K562 (cell line): ENCODE measurements around the gene PIKFYVE. TPM values are rescaled to one million over a fixed set of nuclear protein-coding genes. Genes with fewer than 3 reads are reported as not detected.

Experiments
- ATAC-seq: fragments of 200-7000 bp; cut with Tn5 transposase; 3 replicates; pipeline ENCODE4 v1.9.1; 2020; ENCODE audit warnings: moderate library complexity
- BruUV-seq: library from RNA; stranded (reverse); fragments of 400-500 nt; replicated peaks from 2 replicates; lab custom pipeline; 2021; lab: Mats Ljungman, UMichigan
- CTCF ChIA-PET: fragments of 300-600 bp; formaldehyde crosslinking; extraction: SDS; loops from one replicate; lab custom pipeline; 2021; ENCODE audit warnings: low intra/inter-chr PET ratio; lab: Yijun Ruan, JAX
- POLR2A ChIA-PET: fragments of 300-600, 350-650 bp; sonication (Branson Sonifier 250); formaldehyde crosslinking; extraction: SDS; loops from one replicate; lab custom pipeline; 2021; ENCODE audit warnings: antibody characterized with exemption, inconsistent platforms; lab: Yijun Ruan, JAX
- DNase-seq, 4 experiments: peaks; one replicate each; pipeline versions ENCODE4 v3.0.0 to v3.0.0-alpha.2; 2011 to 2018; ENCODE audit warnings: low spot score in 3 of 4, mixed read lengths in 3 of 4; ENCODE audit errors: extremely low read depth in 1 of 4
- FAIRE-seq: peaks from 2 replicates; lab custom pipeline; 2011; peaks lifted over from hg19 to GRCh38; lab: Jason Lieb, UNC
- H2AFZ ChIP-seq: 2 replicates; pipeline ENCODE4 v1.6.0; 2011; ENCODE audit warnings: low read depth, low read length, control low read depth, inconsistent platforms
- H3K27ac ChIP-seq: fragments of 200-600 bp; 3 replicates; pipeline ENCODE4 v1.8.0; 2011; ENCODE audit warnings: low read depth, mild to moderate bottlenecking, control low read depth, inconsistent platforms, low read length, moderate library complexity, mixed read lengths; ENCODE audit errors: extremely low read depth
- H3K27me3 ChIP-seq, 2 experiments: fragments of 300-600 bp in 1 of 2; 2 replicates in 1 of 2; 3 replicates in 1 of 2; pipeline versions ENCODE4 v1.6.0 to v1.8.0; 2011; ENCODE audit warnings: inconsistent platforms in 2 of 2, low read length in 2 of 2, mild to moderate bottlenecking in 1 of 2, mixed read lengths in 1 of 2, moderate library complexity in 1 of 2; ENCODE audit not compliant: control insufficient read depth in 2 of 2, insufficient read depth in 2 of 2
- H3K36me3 ChIP-seq: fragments of 300-600 bp; 3 replicates; pipeline ENCODE4 v1.8.0; 2011; ENCODE audit warnings: mild to moderate bottlenecking, low read length, inconsistent platforms; ENCODE audit not compliant: control insufficient read depth, insufficient read depth
- H3K4me1 ChIP-seq, 2 experiments: fragments of 200-600 bp in 1 of 2; replicated peaks in 1 of 2; 2 replicates in 1 of 2; 3 replicates in 1 of 2; pipeline versions ENCODE4 v1.5.1 to v1.8.0; 2011; ENCODE audit warnings: inconsistent platforms in 2 of 2, low read length in 2 of 2, mild to moderate bottlenecking in 1 of 2, mixed read lengths in 1 of 2, moderate library complexity in 1 of 2; ENCODE audit not compliant: control insufficient read depth in 2 of 2, insufficient read depth in 2 of 2
- H3K4me2 ChIP-seq: 2 replicates; pipeline ENCODE4 v1.6.1; 2011; ENCODE audit warnings: low read length, control low read depth, inconsistent platforms, mixed read lengths; ENCODE audit not compliant: insufficient read depth
- H3K4me3 ChIP-seq: fragments of 200-600 bp; sonication (generic), shearing (Covaris generic); 2 replicates; pipeline ENCODE4 v1.5.1; 2016; ENCODE audit warnings: control low read depth, inconsistent platforms
- H3K79me2 ChIP-seq: fragments of 200-600 bp; 3 replicates; pipeline ENCODE4 v1.8.0; 2011; ENCODE audit warnings: low read length, inconsistent platforms; ENCODE audit not compliant: control insufficient read depth, insufficient read depth
- H3K9ac ChIP-seq, 2 experiments: 2 replicates each; pipeline versions ENCODE4 v1.6.0 to v1.6.1; 2011; ENCODE audit warnings: low read depth in 2 of 2, low read length in 2 of 2, control low read depth in 1 of 2, inconsistent platforms in 1 of 2, mild to moderate bottlenecking in 1 of 2, mixed read lengths in 1 of 2; ENCODE audit not compliant: insufficient read depth in 1 of 2
- H3K9me1 ChIP-seq: one replicate; pipeline ENCODE4 v1.6.0; 2011; ENCODE audit warnings: inconsistent platforms, mild to moderate bottlenecking, low read length, moderate library complexity; ENCODE audit not compliant: control insufficient read depth, insufficient read depth
- H3K9me3 ChIP-seq: replicated peaks from 2 replicates; pipeline ENCODE4 v1.5.1; 2011; ENCODE audit warnings: low read depth, low read length, inconsistent platforms; ENCODE audit not compliant: control insufficient read depth, insufficient read depth
- H4K20me1 ChIP-seq: replicated peaks from 2 replicates; pipeline ENCODE4 v1.6.1; 2011; ENCODE audit warnings: low read length, inconsistent platforms, mixed read lengths; ENCODE audit not compliant: control insufficient read depth, insufficient read depth
- FOXM1 ChIP-seq, 2 experiments: fragments of 450-650 bp in 1 of 2; sonication (generic) in 1 of 2; formaldehyde crosslinking in 1 of 2; IDR thresholded peaks; 2 replicates each; pipeline versions ENCODE4 v1.6.1 to v1.9.0; 2017 to 2022; ENCODE audit warnings: low read depth in 2 of 2, mild to moderate bottlenecking in 2 of 2, missing genetic modification reagents in 1 of 2, moderate library complexity in 1 of 2
- KLF1 ChIP-seq: fragments of 450-650 bp; IDR thresholded peaks from 2 replicates; pipeline ENCODE4 v1.6.1; 2016; ENCODE audit warnings: missing genetic modification characterization, missing compliant biosample characterization
- MGA ChIP-seq: fragments of 450-650 bp; IDR thresholded peaks from 2 replicates; pipeline ENCODE4 v1.6.1; 2016; ENCODE audit warnings: mild to moderate bottlenecking, moderate library complexity
- MYC ChIP-seq, 2 experiments: fragments of 250-450 bp in 1 of 2; sonication (Bioruptor Pico) in 1 of 2; IDR thresholded peaks; 2 replicates each; pipeline versions ENCODE4 v1.5.1 to v1.6.1; 2012 to 2021; ENCODE audit warnings: low read depth in 2 of 2, borderline replicate concordance in 1 of 2, improper control_type of control experiment in 1 of 2, low read length in 1 of 2, mild to moderate bottlenecking in 1 of 2, moderate library complexity in 1 of 2
- NFE2L1 ChIP-seq: fragments of 450-650 bp; IDR thresholded peaks from 2 replicates; pipeline ENCODE4 v1.6.1; 2016; ENCODE audit warnings: missing genetic modification characterization, low read depth, mild to moderate bottlenecking, missing compliant biosample characterization, moderate library complexity, borderline replicate concordance
- TCFL5 ChIP-seq: fragments of 250-450 bp; sonication (Bioruptor Pico); conservative IDR thresholded peaks from 2 replicates; pipeline ENCODE4 v1.6.1; 2021; ENCODE audit warnings: mild to moderate bottlenecking, moderate library complexity, matching md5 sums
- ZNF717 ChIP-seq: fragments of 250-450 bp; sonication (Bioruptor Pico); IDR thresholded peaks from 2 replicates; pipeline ENCODE4 v1.5.0; 2021
- ZNF778 ChIP-seq: fragments of 450-650 bp; formaldehyde crosslinking; IDR thresholded peaks from 2 replicates; pipeline ENCODE4 v1.4.0; 2020; ENCODE audit warnings: mild to moderate bottlenecking, moderate library complexity
- WGBS: fragments of 100-300 bp; shearing (Covaris generic); methylation state at CpG from one replicate; pipeline ENCODE4 v1.1.6; 2016; ENCODE audit warnings: low coverage, mixed read lengths; ENCODE audit not compliant: insufficient coverage; ENCODE audit errors: missing lambda C conversion rate; 5-methylcytosine and 5-hydroxymethylcytosine counted together
- in situ Hi-C: fragments of 300-500 bp; cut with MboI; formaldehyde crosslinking; loops from 4 replicates; pipeline ENCODE4 v1.15.0; 2018; ENCODE audit warnings: inconsistent platforms, mixed read lengths
- intact Hi-C: fragments of 100-400 bp; cut with micrococcal nuclease; formaldehyde crosslinking; loops from 2 replicates; pipeline ENCODE4 v1.14.2; 2022
- polyA plus RNA-seq, 8 experiments: library from polyadenylated mRNA; depleted of rRNA in 4 of 8; stranded (reverse) in 5 of 8; unstranded in 3 of 8; fragments of >200 nt; fragmentation: Nextera tagmentation in 2 of 8; fragmentation: Illumina TruSeq in 1 of 8; extraction: Ambion mirVana in 2 of 8; extraction: Trizol in 1 of 8; gene quantifications; 2 replicates each; pipeline versions ENCODE4 v1.2.1 to v1.2.3, GENCODE V29; 2011 to 2014; ENCODE audit warnings: inconsistent platforms in 1 of 8, missing spikeins in 1 of 8
- total RNA-seq, 7 experiments: library from RNA; depleted of rRNA in 6 of 7; stranded (reverse); fragments of >200 nt in 6 of 7; fragmentation: Illumina TruSeq in 2 of 7; extraction: Trizol in 2 of 7; gene quantifications; 2 replicates each; pipeline versions ENCODE4 v1.2.1 to v1.2.3, GENCODE V29; 2011 to 2021; ENCODE audit warnings: low replicate concordance in 1 of 7

Gene PIKFYVE
- total and polyA plus RNA-seq, 9 of the 15 experiments (the other 6 are each of a cell fraction or from before 2014, with no cell fraction given) = 3.6 to 25.6 (median 16.7) TPM

GRCh38 chr2:208326016-208326415 is 60.0 kb downstream of the PIKFYVE start:
- Histone ChIP-seq H3K4me3 (no peak overlapping the region), H3K9ac (no peak overlapping the region), H3K27me3 (no peaks in the 10 kb centered on the region), H4K20me1 (no peaks in the 10 kb centered on the region), H3K79me2 (no peaks in the 10 kb centered on the region; the same call in 2 of the 3 replicates), H2AFZ (no peak overlapping the region), H3K4me1 (no peaks in the 10 kb centered on the region), H3K4me2 (no peak overlapping the region), H3K27ac (no peak overlapping the region), H3K36me3 (peaks cover 71% of the 10 kb centered on the region; the same call in 2 of the 3 replicates), H3K9me3 (no peaks in the 10 kb centered on the region), H3K9me1 (no peaks in the 10 kb centered on the region)
- no peak for DNase-seq
- FAIRE-seq = no peak
- in situ Hi-C loops = no loop called here
- CTCF ChIA-PET = no interaction called here
- no TSS peak for BruUV-seq
- intact Hi-C loops = no loop called here
- ATAC-seq = no peak
- POLR2A ChIA-PET = no interaction called here
- 79% methylated on average over 4 of the region's 4 CpGs for WGBS
- TF ChIP-seq MGA (no peak), MYC (IDR thresholded peaks at IDR 0.05; ENCODE audit: low read depth, low read length) (no peak), MYC (CRISPR knock-in tag; IDR thresholded peaks at IDR 0.05; ENCODE audit: borderline replicate concordance, low read depth) (no peak), ZNF717 (no peak), NFE2L1 (no peak), ZNF778 (CRISPR knock-in tag) (no peak), TCFL5 (no peak), FOXM1 (IDR thresholded peaks at IDR 0.05; ENCODE audit: low read depth) (no peak), FOXM1 (CRISPR knock-in tag; IDR thresholded peaks at IDR 0.05; ENCODE audit: low read depth) (no peak), KLF1 (tag) (no peak)
